ENCODE results near the gene AMTN.
"Not testable (repeated sequence)": the region's sequence is repeated elsewhere in the genome, so short reads cannot be mapped to it uniquely, and the experiment has no call there.

The AMTN gene

DNA sequence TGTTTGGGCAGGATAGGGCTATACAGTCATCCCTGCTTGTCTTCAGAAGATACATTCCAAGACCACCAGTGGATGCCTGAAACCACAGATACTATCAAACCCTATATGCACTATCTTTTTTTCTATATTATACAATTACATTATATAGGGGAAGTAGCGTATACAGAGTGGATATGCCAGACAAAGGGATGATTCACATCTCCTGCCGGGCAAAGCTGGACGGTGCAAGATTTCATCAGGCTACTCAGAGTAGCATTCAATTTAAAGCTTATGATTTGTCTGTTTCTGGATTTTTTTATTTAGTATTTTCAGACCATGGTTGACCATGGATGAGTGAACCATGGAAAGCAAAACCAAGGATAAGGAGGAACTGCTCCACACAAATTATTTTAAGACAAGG lies 7.0 kb upstream of the AMTN start:
- DNase-seq (ENCODE audit: low read depth, low spot score) = no peak
- Histone ChIP-seq H3K9ac (ENCODE audit: insufficient read length) (no peak overlapping the region), H3K27ac (no peak overlapping the region), H3K36me3 (ENCODE audit: insufficient read depth, low read length) (no peaks in the 10 kb centered on the region), H3K9me3 (ENCODE audit: low read depth, low read length) (no peaks in the 10 kb centered on the region), H3K4me3 (no peak overlapping the region)
- TF ChIP-seq EZH2 (IDR thresholded peaks at IDR 0.05) (no peak), POLR2AphosphoS5 (IDR thresholded peaks at IDR 0.05; ENCODE audit: borderline replicate concordance, low read depth, low read length) (no peak), FOXP2 (optimal IDR thresholded peaks at IDR 0.05; ENCODE audit: control extremely low read depth, extremely low read length, insufficient read depth) (no peak)

- DNase-seq (ENCODE audit: low read depth, low spot score) = no peak
- H3K4me3 ChIP-seq = no peak overlapping the region
- TF ChIP-seq POLR2AphosphoS5 (IDR thresholded peaks at IDR 0.05; ENCODE audit: borderline replicate concordance, low read depth, low read length) = no peak
- no peaks in the 10 kb centered on the region for H3K36me3 ChIP-seq (ENCODE audit: insufficient read depth, low read length)
- no peak overlapping the region for H3K27ac ChIP-seq
- no peak overlapping the region for H3K9ac ChIP-seq (ENCODE audit: insufficient read length)
- no peaks in the 10 kb centered on the region for H3K9me3 ChIP-seq (ENCODE audit: low read depth, low read length)
Measured at GRCh38 chr4:70515367-70516250, 2.8 kb upstream of the AMTN start.

GRCh38 chr4:70518716-70519115 lies 347 bp downstream of the AMTN start:
- Histone ChIP-seq H3K27ac (no peak overlapping the region), H3K9ac (ENCODE audit: insufficient read length) (no peak overlapping the region), H3K4me3 (no peak overlapping the region), H3K9me3 (ENCODE audit: low read depth, low read length) (no peaks in the 10 kb centered on the region), H3K36me3 (ENCODE audit: insufficient read depth, low read length) (no peaks in the 10 kb centered on the region)
- TF ChIP-seq EZH2 (IDR thresholded peaks at IDR 0.05) (no peak), POLR2AphosphoS5 (IDR thresholded peaks at IDR 0.05; ENCODE audit: borderline replicate concordance, low read depth, low read length) (no peak), FOXP2 (optimal IDR thresholded peaks at IDR 0.05; ENCODE audit: control extremely low read depth, extremely low read length, insufficient read depth) (no peak)
- DNase-seq (ENCODE audit: low read depth, low spot score) = no peak

DNA sequence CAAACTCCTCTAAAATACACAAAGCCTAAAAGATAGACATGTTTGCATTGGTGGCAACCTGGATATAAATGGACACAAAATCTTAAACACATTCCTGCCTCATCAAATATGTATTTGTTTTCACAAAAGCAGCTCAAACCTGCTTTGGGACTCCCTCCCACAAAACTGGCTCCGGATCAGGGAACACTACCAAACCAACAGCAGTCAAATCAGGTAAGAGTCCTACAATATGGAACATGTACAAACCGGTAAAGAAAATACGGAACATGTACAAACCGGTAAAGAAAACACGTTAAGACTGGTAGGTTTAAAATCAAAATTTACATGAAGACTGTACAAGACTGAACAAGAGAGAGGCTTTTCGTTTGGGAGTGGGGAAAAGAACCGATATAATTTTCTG lies 4.3 kb downstream of the AMTN start:
- no peak overlapping the region for H3K27ac ChIP-seq
- DNase-seq (ENCODE audit: low read depth, low spot score) = no peak

GRCh38 chr4:70530997-70531396 lies 12.6 kb downstream of the AMTN start:
- Histone ChIP-seq H3K9me3 (ENCODE audit: low read depth, low read length) (no peaks in the 10 kb centered on the region), H3K4me3 (no peak overlapping the region), H3K36me3 (ENCODE audit: insufficient read depth, low read length) (no peaks in the 10 kb centered on the region), H3K27ac (no peak overlapping the region), H3K9ac (ENCODE audit: insufficient read length) (no peak overlapping the region)
- TF ChIP-seq POLR2AphosphoS5 (IDR thresholded peaks at IDR 0.05; ENCODE audit: borderline replicate concordance, low read depth, low read length) (no peak), EZH2 (IDR thresholded peaks at IDR 0.05) (no peak), FOXP2 (optimal IDR thresholded peaks at IDR 0.05; ENCODE audit: control extremely low read depth, extremely low read length, insufficient read depth) (no peak)
- DNase-seq (ENCODE audit: low read depth, low spot score) = no peak

More for the DNA sequence above, 4.3 kb downstream of the AMTN start:
- no peak overlapping the region for H3K4me3 ChIP-seq
- H3K9me3 ChIP-seq (ENCODE audit: low read depth, low read length) = no peaks in the 10 kb centered on the region
- no peaks in the 10 kb centered on the region for H3K36me3 ChIP-seq (ENCODE audit: insufficient read depth, low read length)
- TF ChIP-seq FOXP2 (optimal IDR thresholded peaks at IDR 0.05; ENCODE audit: control extremely low read depth, extremely low read length, insufficient read depth) = no peak
- TF ChIP-seq EZH2 (IDR thresholded peaks at IDR 0.05) = no peak
- TF ChIP-seq POLR2AphosphoS5 (IDR thresholded peaks at IDR 0.05; ENCODE audit: borderline replicate concordance, low read depth, low read length) = no peak
- no peak overlapping the region for H3K9ac ChIP-seq (ENCODE audit: insufficient read length)

- no peak overlapping the region for H3K27ac ChIP-seq
- no peak for DNase-seq (ENCODE audit: low read depth, low spot score)
- TF ChIP-seq EZH2 (IDR thresholded peaks at IDR 0.05) (no peak), POLR2AphosphoS5 (IDR thresholded peaks at IDR 0.05; ENCODE audit: borderline replicate concordance, low read depth, low read length) (no peak), FOXP2 (optimal IDR thresholded peaks at IDR 0.05; ENCODE audit: control extremely low read depth, extremely low read length, insufficient read depth) (no peak)
- H3K4me3 ChIP-seq = no peak overlapping the region
- no peak overlapping the region for H3K9ac ChIP-seq (ENCODE audit: insufficient read length)
- no peaks in the 10 kb centered on the region for H3K36me3 ChIP-seq (ENCODE audit: insufficient read depth, low read length)
- H3K9me3 ChIP-seq (ENCODE audit: low read depth, low read length) = no peaks in the 10 kb centered on the region
Measured at GRCh38 chr4:70531981-70532380, 13.6 kb downstream of the AMTN start.

DNA sequence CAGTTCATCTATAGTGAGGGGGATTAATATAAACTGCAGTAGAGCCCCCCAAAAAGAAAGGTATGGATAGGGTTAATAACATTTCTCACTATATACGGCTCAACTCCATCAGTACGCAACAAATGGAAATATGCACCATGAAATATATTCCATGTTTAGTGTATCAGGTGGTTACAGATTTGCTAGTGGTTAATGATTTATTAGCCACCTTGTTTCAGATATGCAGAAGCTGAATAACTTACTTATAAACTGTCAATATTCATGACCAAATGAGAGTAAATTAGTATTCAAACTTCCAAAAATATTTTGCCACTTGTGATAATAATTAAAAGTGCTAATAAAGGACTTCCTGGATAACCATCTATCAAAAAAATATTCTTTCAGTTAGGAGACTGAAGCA lies 14.8 kb downstream of the AMTN start:
- Histone ChIP-seq H3K36me3 (ENCODE audit: insufficient read depth, low read length) (no peaks in the 10 kb centered on the region), H3K27ac (no peak overlapping the region), H3K9ac (ENCODE audit: insufficient read length) (no peak overlapping the region), H3K9me3 (ENCODE audit: low read depth, low read length) (no peaks in the 10 kb centered on the region), H3K4me3 (no peak overlapping the region)
- no peak for TF ChIP-seq FOXP2 (optimal IDR thresholded peaks at IDR 0.05; ENCODE audit: control extremely low read depth, extremely low read length, insufficient read depth)
- no peak for DNase-seq (ENCODE audit: low read depth, low spot score)

DNA sequence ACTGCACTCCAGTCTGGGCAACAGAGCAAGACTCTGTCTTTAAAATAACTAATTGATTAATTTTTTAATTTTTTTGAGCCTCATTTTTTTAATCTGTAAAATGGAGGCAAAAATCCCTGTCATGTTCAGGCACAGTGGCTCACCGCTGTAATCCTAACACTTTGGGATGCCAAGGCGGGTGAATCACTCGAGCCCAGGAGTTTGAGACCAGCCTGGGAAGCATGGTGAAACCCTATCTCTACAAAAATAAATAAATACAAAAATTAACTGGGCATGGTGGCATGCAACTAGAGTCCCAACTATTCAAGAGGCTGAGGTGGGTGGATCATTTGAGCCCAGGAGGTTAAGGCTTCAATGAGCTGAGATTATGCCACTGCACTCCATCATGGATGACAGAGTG lies 15.4 kb downstream of the AMTN start:
- DNase-seq (ENCODE audit: low read depth, low spot score) = no peak
- no peak overlapping the region for H3K9ac ChIP-seq (ENCODE audit: insufficient read length)
- TF ChIP-seq POLR2AphosphoS5 (IDR thresholded peaks at IDR 0.05; ENCODE audit: borderline replicate concordance, low read depth, low read length) (no peak), FOXP2 (optimal IDR thresholded peaks at IDR 0.05; ENCODE audit: control extremely low read depth, extremely low read length, insufficient read depth) (no peak), EZH2 (IDR thresholded peaks at IDR 0.05) (no peak)
- H3K4me3 ChIP-seq = no peak overlapping the region
- H3K9me3 ChIP-seq (ENCODE audit: low read depth, low read length) = no peaks in the 10 kb centered on the region
- no peak overlapping the region for H3K27ac ChIP-seq
- H3K36me3 ChIP-seq (ENCODE audit: insufficient read depth, low read length) = no peaks in the 10 kb centered on the region

DNA sequence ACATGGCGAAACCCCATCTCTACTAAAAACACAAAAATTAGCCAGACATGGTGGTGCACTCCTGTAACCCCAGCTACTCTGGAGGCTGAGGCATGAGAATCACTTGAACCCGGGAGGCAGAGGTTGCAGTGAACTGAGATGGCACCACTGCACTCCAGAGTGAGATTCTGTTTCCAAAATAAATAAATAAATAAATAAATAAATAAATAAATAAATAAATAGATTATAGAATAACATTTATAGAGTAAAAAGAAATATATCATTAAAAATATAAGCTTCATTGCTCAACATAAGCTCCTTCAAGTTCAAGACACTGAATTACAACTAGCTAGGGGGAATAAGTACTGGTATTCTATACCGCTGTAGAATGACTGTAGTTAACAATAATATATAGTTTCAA lies 16.5 kb downstream of the AMTN start:
- not testable (repeated sequence) for DNase-seq (ENCODE audit: low read depth, low spot score); H3K36me3 ChIP-seq (ENCODE audit: insufficient read depth, low read length); H3K9me3 ChIP-seq (ENCODE audit: low read depth, low read length); H3K9ac ChIP-seq (ENCODE audit: insufficient read length); H3K4me3 ChIP-seq; H3K27ac ChIP-seq
